M059J (cell line): ENCODE data around the gene FBXW10. TPM values are rescaled to one million over a fixed set of nuclear protein-coding genes. Genes with fewer than 3 reads are reported as not detected.
"Not testable (repeated sequence)": the region's sequence is repeated elsewhere in the genome, so short reads cannot be mapped to it uniquely, and the experiment has no call there.

Experiments
- DNase-seq: peaks from one replicate; pipeline ENCODE4 v3.0.0-alpha.2; 2012; ENCODE audit warnings: low read depth
- total RNA-seq: library from RNA; depleted of rRNA; stranded (reverse); fragments of >200 nt; shearing (Covaris generic); gene quantifications from 2 replicates; pipeline ENCODE4 v1.2.3, GENCODE V29; 2014; rRNA removed

FBXW10 gene
- total RNA-seq, 1 experiment from 2014 or later: 0.07 TPM

DNA sequence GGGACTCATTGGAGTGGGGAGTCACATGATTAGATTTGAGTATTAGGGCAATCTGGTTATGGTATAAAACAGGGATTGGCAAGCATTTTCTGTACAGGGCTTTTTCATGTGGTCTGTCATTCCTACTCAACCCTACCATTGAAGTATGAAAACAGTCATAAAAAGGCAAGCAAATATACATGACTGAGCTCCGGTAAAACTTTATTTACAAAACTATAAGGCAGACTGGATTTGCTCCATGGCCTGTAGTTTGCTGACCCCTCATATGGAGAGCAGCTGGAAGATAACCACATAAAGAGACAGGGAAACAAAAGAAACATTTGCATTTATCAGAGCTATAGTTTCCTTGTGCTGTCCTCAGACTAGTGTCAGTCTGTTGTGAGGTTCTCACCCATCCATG lies 83.8 kb downstream of the FBXW10 start:
- DNase-seq: not testable (repeated sequence)

Other genes with a start within 250 kb of the FBXW10 start
- gene TBC1D28, start 99.7 kb upstream of the FBXW10 start, total RNA-seq: not detected in 2 replicates
- gene FOXO3B, start 61.7 kb upstream of the FBXW10 start, total RNA-seq: 0.22 and 2.5 TPM in 2 replicates
- gene TVP23B, start 37.1 kb downstream of the FBXW10 start, total RNA-seq: 58.0 and 58.7 TPM in 2 replicates
- gene PRPSAP2, start 114.1 kb downstream of the FBXW10 start, total RNA-seq: 36.6 and 50.3 TPM in 2 replicates
- gene SLC5A10, start 208.1 kb downstream of the FBXW10 start, total RNA-seq: 0.27 TPM in 1 of 2 replicates, not detected in the other